GM06990 (cell line): ENCODE measurements around the gene SULF2.

Source experiments
- DNase-seq: peaks from one replicate; pipeline ENCODE4 v3.0.0-alpha.2; 2011; ENCODE audit not compliant: insufficient read length; ENCODE audit errors: extremely low read depth
- H3K27me3 ChIP-seq: replicated peaks from 2 replicates; pipeline ENCODE4 v1.6.0; 2011; ENCODE audit warnings: low read length; ENCODE audit not compliant: control insufficient read depth, insufficient read depth
- H3K36me3 ChIP-seq: 2 replicates; pipeline ENCODE4 v1.5.1; 2011; ENCODE audit warnings: low read length; ENCODE audit not compliant: control insufficient read depth, insufficient read depth
- H3K4me3 ChIP-seq: replicated peaks from 2 replicates; pipeline ENCODE4 v1.5.1; 2011; ENCODE audit warnings: low read depth, mild to moderate bottlenecking, control low read depth, low read length
- TF ChIP-seq, protein P1 (sequence below): IDR thresholded peaks from 2 replicates; pipeline ENCODE4 v1.5.1; 2011; ENCODE audit warnings: low read length, control low read depth, mild to moderate bottlenecking, inconsistent platforms; ENCODE audit not compliant: insufficient read depth, poor library complexity, severe bottlenecking

SULF2 gene

DNA sequence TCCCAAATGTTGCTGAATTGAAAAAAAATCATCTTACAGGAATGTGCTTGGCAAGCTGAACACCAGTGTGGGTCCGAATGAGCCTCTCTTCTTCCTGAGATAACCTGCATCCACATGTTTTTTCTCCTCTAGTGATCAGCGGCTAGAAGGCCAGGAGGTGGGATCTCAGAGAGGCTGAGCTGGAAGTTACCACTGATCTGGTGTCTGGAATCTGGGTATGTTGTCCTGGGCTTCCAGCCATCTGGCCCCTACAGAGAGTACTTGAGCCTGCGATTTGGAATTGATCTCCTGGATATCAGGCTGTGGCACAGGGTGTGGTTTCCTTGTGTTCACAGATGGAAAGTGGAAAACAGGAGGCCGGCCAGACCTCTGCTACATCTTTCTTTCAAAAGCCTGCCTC lies 35.9 kb downstream of the SULF2 start:
- no peak for DNase-seq
- H3K36me3 ChIP-seq = no peaks in the 10 kb centered on the region; the same call in 1 of the 2 replicates

DNA sequence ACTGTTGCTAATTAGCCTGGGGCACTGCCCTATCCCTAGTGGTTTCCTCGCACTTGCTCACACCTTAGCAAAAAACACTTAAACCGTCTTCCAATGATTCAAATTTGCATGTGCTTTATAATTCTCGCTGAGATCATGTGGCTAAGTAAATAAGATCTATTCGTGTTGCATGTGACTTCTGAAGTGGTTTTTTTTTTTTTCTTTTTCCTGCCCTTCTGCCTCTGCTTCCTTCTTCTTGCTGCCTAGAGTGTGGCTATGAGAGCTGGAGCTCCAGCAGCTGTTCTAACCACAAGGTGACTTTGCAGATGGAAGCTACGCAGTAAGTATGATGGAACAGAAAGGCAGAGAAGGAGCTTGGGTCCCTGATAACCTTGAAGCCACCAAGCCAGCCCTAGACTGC lies 36.5 kb downstream of the SULF2 start:
- TF ChIP-seq, protein P1, sequence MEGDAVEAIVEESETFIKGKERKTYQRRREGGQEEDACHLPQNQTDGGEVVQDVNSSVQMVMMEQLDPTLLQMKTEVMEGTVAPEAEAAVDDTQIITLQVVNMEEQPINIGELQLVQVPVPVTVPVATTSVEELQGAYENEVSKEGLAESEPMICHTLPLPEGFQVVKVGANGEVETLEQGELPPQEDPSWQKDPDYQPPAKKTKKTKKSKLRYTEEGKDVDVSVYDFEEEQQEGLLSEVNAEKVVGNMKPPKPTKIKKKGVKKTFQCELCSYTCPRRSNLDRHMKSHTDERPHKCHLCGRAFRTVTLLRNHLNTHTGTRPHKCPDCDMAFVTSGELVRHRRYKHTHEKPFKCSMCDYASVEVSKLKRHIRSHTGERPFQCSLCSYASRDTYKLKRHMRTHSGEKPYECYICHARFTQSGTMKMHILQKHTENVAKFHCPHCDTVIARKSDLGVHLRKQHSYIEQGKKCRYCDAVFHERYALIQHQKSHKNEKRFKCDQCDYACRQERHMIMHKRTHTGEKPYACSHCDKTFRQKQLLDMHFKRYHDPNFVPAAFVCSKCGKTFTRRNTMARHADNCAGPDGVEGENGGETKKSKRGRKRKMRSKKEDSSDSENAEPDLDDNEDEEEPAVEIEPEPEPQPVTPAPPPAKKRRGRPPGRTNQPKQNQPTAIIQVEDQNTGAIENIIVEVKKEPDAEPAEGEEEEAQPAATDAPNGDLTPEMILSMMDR = no peak
- no peaks in the 10 kb centered on the region; the same call in none of the 2 replicates for H3K27me3 ChIP-seq
- no peak overlapping the region for H3K4me3 ChIP-seq
- no peaks in the 10 kb centered on the region; the same call in 1 of the 2 replicates for H3K36me3 ChIP-seq
- no peak for DNase-seq

More for the DNA sequence above, 35.9 kb downstream of the SULF2 start:
- no peak overlapping the region for H3K4me3 ChIP-seq
- TF ChIP-seq, protein P1 = no peak
- H3K27me3 ChIP-seq = no peaks in the 10 kb centered on the region; the same call in none of the 2 replicates

DNA sequence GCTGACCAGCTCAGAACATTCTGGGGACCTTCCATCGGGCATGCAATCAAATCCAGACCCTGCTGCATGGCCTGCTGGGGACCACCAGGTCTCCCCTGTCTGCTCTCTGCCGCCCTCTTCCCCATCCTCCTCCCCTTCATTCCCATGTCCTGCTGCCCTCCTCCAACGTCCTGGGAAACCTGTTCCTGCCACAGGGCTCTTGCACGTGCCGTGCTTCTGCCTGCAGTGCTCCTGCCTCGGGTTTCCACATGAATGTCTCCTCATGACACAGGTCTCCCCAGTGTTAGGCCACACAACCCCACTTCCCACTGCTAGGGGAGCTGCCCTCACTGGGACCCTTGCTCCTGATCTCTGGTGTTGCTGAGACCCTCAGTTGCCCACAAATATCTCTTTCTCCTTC lies 37.2 kb downstream of the SULF2 start:
- Histone ChIP-seq H3K4me3 (no peak overlapping the region), H3K36me3 (no peaks in the 10 kb centered on the region; the same call in 1 of the 2 replicates), H3K27me3 (no peaks in the 10 kb centered on the region; the same call in 1 of the 2 replicates)
- TF ChIP-seq, protein P1 = no peak
- DNase-seq = no peak

DNA sequence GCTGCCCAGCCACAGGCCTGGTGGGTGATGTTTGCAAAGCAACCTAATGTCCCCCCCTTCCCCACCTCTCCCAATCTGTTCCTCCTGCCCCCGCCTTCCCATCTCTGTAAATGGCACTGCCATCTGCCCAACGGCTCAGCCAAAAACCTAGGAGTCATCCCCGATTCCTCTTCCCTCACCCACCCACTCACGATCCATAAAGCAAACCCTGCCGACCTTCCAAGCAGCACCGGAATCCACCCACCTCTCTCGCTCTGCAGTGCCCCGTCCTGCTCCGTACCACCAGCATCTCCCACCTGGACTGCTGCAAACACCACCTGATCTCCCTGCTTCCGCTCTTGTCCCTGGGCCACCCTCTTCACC lies 37.6 kb downstream of the SULF2 start:
- Histone ChIP-seq H3K36me3 (no peaks in the 10 kb centered on the region; the same call in 1 of the 2 replicates), H3K4me3 (no peak overlapping the region), H3K27me3 (no peaks in the 10 kb centered on the region; the same call in 1 of the 2 replicates)
- DNase-seq = no peak
- TF ChIP-seq, protein P1 = no peak

DNA sequence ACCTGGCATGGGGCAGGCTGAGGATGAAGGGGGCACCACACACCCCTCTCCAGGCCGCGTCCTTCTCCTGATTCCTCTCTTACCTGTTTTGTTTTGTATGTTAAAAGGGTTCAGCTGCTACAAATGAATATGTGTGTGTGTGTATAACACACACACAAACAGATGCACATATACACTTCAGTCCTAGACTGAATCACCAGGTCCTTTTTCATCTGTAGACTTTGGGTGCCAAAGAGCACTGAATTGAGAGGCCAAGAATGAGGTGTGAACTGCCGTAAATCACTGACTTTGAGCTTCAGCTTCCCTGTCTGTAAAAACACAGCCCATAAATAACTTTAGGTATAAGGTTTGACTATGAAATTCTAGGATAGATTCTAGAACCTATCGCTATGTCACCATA lies 40.5 kb downstream of the SULF2 start:
- no peaks in the 10 kb centered on the region; the same call in 1 of the 2 replicates for H3K27me3 ChIP-seq
- H3K4me3 ChIP-seq = no peak overlapping the region
- no peak for DNase-seq
- H3K36me3 ChIP-seq = no peaks in the 10 kb centered on the region
- TF ChIP-seq, protein P1 = no peak

DNA sequence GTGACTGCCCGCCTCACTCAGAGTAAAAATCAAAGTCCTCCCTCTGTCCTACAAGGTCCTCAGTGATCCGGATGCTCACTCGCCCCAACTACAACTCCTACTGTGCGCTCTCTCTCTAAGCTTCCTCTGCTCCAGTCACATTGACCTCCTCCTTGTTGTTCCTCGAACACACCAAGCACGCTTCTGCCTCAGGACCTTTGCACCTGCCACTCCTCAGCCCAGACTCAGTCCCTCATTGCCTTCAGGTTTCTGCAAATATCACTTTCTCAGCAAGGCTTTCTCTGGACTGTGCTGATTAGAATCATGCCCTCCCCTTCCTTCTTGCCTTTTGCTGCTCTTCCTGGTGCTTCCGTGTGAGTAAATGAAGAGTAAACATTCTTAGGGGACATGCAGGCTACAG lies 41.6 kb downstream of the SULF2 start:
- H3K36me3 ChIP-seq = no peaks in the 10 kb centered on the region
- DNase-seq = no peak
- no peak overlapping the region for H3K4me3 ChIP-seq
- no peaks in the 10 kb centered on the region; the same call in 1 of the 2 replicates for H3K27me3 ChIP-seq
- TF ChIP-seq, protein P1 = no peak
